Subcutaneous adipose tissue (tissue), 4 donors: Measurements from ENCODE around the gene USP6. TPM values are rescaled to one million over a fixed set of nuclear protein-coding genes. Genes with fewer than 3 reads are reported as not detected.

Source experiments
- CTCF ChIP-seq: fragments of 450-650 bp; IDR thresholded peaks from one replicate; pipeline ENCODE4 v1.5.1; 2016; ENCODE audit warnings: low read depth, mild to moderate bottlenecking, control low read depth, antibody characterized with exemption, moderate library complexity
- total RNA-seq, 4 donors: library from RNA; depleted of rRNA; stranded (reverse); fragments of >200 nt; gene quantifications; one replicate each; pipeline ENCODE4 v1.1.0, GENCODE V29; 2016

USP6 gene
- total RNA-seq, 4 donors from 2014 or later = 0.22 to 5.1 (median 0.51) TPM; not detected in 1

GRCh38 chr17:5127910-5128309 lies 12.1 kb downstream of the USP6 start:
- TF ChIP-seq CTCF = no peak

- TF ChIP-seq CTCF = no peak
These were observed 13.2 kb downstream of the USP6 start for GRCh38 chr17:5128905-5129535.

- TF ChIP-seq CTCF = no peak
These were observed 15.4 kb downstream of the USP6 start for GRCh38 chr17:5131146-5131715.

GRCh38 chr17:5133311-5133710 lies 17.5 kb downstream of the USP6 start:
- no peak for TF ChIP-seq CTCF

- TF ChIP-seq CTCF = no peak
These were observed 20.1 kb downstream of the USP6 start for GRCh38 chr17:5135726-5136579.

GRCh38 chr17:5138616-5139457 lies 23.0 kb downstream of the USP6 start:
- TF ChIP-seq CTCF = no peak

- TF ChIP-seq CTCF = no peak
These were observed 23.6 kb downstream of the USP6 start for GRCh38 chr17:5139458-5139732.
